Kidney epithelial cell (primary cell): ENCODE results near the gene EMC8. TPM values are rescaled to one million over a fixed set of nuclear protein-coding genes. Genes with fewer than 3 reads are reported as not detected.

Experiments used
- DNase-seq: peaks from one replicate; pipeline ENCODE4 v3.0.0-alpha.2; 2010; ENCODE audit warnings: low read depth
- H3K27me3 ChIP-seq: 2 replicates; pipeline ENCODE4 v1.6.0; 2011; ENCODE audit warnings: low read length; ENCODE audit not compliant: control insufficient read depth, insufficient read depth
- H3K36me3 ChIP-seq: 2 replicates; pipeline ENCODE4 v1.5.1; 2011; ENCODE audit warnings: low read length; ENCODE audit not compliant: control insufficient read depth, insufficient read depth
- H3K4me3 ChIP-seq: 2 replicates; pipeline ENCODE4 v1.5.1; 2011; ENCODE audit warnings: low read depth, mild to moderate bottlenecking, control low read depth, low read length
- CTCF ChIP-seq: IDR thresholded peaks from 2 replicates; pipeline ENCODE4 v1.5.1; 2011; ENCODE audit warnings: mild to moderate bottlenecking, moderate library complexity, low read length, control low read depth, inconsistent platforms; ENCODE audit not compliant: insufficient read depth, poor library complexity, severe bottlenecking
- total RNA-seq: library from RNA; depleted of rRNA; stranded (reverse); fragments of >200 nt; gene quantifications from 2 replicates; pipeline ENCODE4 v1.2.3, GENCODE V29; 2015

Gene EMC8
- total RNA-seq, 1 donor from 2014 or later = 60.7 TPM

GRCh38 chr16:85746460-85747215 lies 52.7 kb downstream of the EMC8 start:
- Histone ChIP-seq H3K4me3 (no peak overlapping the region), H3K27me3 (peaks cover 7% of the 10 kb centered on the region), H3K36me3 (no peaks in the 10 kb centered on the region)
- TF ChIP-seq CTCF = no peak
- DNase-seq = peak; percentile 28

DNA sequence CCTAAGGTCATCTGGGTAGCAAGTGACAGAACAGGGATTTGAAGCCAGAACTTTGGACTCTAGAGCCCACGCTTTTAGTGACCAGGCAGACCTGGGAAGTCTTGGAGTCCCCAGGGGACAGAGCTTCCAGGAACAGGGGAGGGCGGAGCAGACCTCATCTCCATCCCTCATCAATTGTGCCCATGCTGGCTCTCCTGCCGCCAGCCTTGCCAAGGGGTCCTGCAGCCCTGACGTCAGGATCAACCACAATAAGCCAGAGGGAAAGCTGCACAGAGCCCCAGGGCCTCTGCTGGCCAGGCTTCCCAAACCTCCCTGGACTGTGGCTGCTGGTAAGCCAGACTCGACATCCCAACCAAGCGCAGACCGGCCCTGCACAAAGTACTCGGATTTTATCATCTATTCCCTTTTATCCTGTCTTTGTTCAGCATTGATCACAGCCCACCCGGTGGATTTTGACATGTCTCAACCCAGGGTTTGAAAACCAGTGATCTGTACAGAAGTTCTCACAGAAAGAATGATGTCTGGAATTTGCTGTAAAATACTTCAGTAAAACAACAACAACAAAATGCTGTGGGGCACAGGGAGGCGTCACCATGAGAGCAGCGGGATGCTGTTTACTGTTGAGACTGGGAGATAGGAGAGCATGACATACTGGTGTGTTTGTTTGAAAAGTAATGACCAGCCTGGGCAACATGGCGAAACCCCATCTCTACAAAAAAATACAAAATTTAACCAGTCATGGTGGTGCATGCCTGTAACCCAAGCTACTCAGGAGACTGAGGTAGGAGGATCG lies 60.2 kb downstream of the EMC8 start:
- Histone ChIP-seq H3K36me3 (no peaks in the 10 kb centered on the region), H3K27me3 (no peaks in the 10 kb centered on the region), H3K4me3 (no peak overlapping the region)
- no peak for DNase-seq
- TF ChIP-seq CTCF = no peak

GRCh38 chr16:85736921-85737320 lies 62.4 kb downstream of the EMC8 start:
- TF ChIP-seq CTCF = no peak
- Histone ChIP-seq H3K4me3 (no peak overlapping the region), H3K36me3 (no peaks in the 10 kb centered on the region), H3K27me3 (no peaks in the 10 kb centered on the region)
- DNase-seq = no peak

GRCh38 chr16:85735946-85736345 lies 63.4 kb downstream of the EMC8 start:
- no peak overlapping the region for H3K4me3 ChIP-seq
- DNase-seq = no peak
- TF ChIP-seq CTCF = no peak
- H3K36me3 ChIP-seq = no peaks in the 10 kb centered on the region
- no peaks in the 10 kb centered on the region for H3K27me3 ChIP-seq

GRCh38 chr16:85735225-85735635 lies 64.1 kb downstream of the EMC8 start:
- H3K36me3 ChIP-seq = no peaks in the 10 kb centered on the region
- H3K4me3 ChIP-seq = no peak overlapping the region
- H3K27me3 ChIP-seq = no peaks in the 10 kb centered on the region
- TF ChIP-seq CTCF = no peak
- DNase-seq = no peak
